Loucy (cell line): ENCODE data around the gene ERH.
"Not testable (repeated sequence)": the region's sequence is repeated elsewhere in the genome, so short reads cannot be mapped to it uniquely, and the experiment has no call there.

Experiments used
- H2AFZ ChIP-seq: fragments of 200-600 bp; sonication (generic); 2 replicates; pipeline ENCODE4 v1.6.0; 2016; ENCODE audit warnings: antibody characterized with exemption, mild to moderate bottlenecking, low read length, moderate library complexity
- H3F3A ChIP-seq: fragments of 200-600 bp; 2 replicates; pipeline ENCODE4 v1.6.0; 2016; ENCODE audit warnings: antibody characterized with exemption, low read depth, mild to moderate bottlenecking
- H3K27me3 ChIP-seq: fragments of 200-600 bp; sonication (generic); 2 replicates; pipeline ENCODE4 v1.6.1; 2014; ENCODE audit warnings: low read length, mild to moderate bottlenecking; ENCODE audit not compliant: insufficient read depth, poor library complexity, severe bottlenecking
- H3K36me3 ChIP-seq: fragments of 200-600 bp; sonication (generic); 2 replicates; pipeline ENCODE4 v1.6.1; 2016; ENCODE audit warnings: low read length; ENCODE audit not compliant: insufficient read depth
- H3K4me1 ChIP-seq: fragments of 200-600 bp; sonication (generic); 2 replicates; pipeline ENCODE4 v1.5.1; 2014; ENCODE audit warnings: low read length, mild to moderate bottlenecking; ENCODE audit not compliant: insufficient read depth, poor library complexity, severe bottlenecking
- H3K4me2 ChIP-seq: fragments of 200-600 bp; sonication (generic); 2 replicates; pipeline ENCODE4 v1.6.0; 2014; ENCODE audit warnings: antibody characterized with exemption, low read length, low read depth, mild to moderate bottlenecking; ENCODE audit not compliant: poor library complexity, severe bottlenecking
- H3K4me3 ChIP-seq: fragments of 200-600 bp; sonication (generic); 2 replicates; pipeline ENCODE4 v1.5.1; 2014; ENCODE audit warnings: low read length, mild to moderate bottlenecking, mixed read lengths; ENCODE audit not compliant: poor library complexity, severe bottlenecking
- H3K79me2 ChIP-seq: fragments of 200-600 bp; sonication (generic); 2 replicates; pipeline ENCODE4 v1.6.1; 2014; ENCODE audit warnings: low read length; ENCODE audit not compliant: insufficient read depth
- H3K9ac ChIP-seq: fragments of 200-600 bp; sonication (generic); 2 replicates; pipeline ENCODE4 v1.6.0; 2014; ENCODE audit warnings: mild to moderate bottlenecking, low read depth, low read length, moderate library complexity; ENCODE audit not compliant: poor library complexity, severe bottlenecking
- H3K9me2 ChIP-seq: fragments of 200-600 bp; sonication (generic); replicated peaks from 2 replicates; pipeline ENCODE4 v1.6.1; 2016; ENCODE audit warnings: low read depth, low read length, mixed read lengths
- H3K9me3 ChIP-seq: fragments of 200-600 bp; sonication (generic); 2 replicates; pipeline ENCODE4 v1.6.1; 2014; ENCODE audit warnings: mild to moderate bottlenecking, antibody characterized with exemption, low read length, low read depth; ENCODE audit not compliant: insufficient read depth
- H4K20me1 ChIP-seq: fragments of 200-600 bp; sonication (generic); 2 replicates; pipeline ENCODE4 v1.6.0; 2014; ENCODE audit warnings: antibody characterized with exemption, low read length, mild to moderate bottlenecking; ENCODE audit not compliant: insufficient read depth, poor library complexity, severe bottlenecking
- EZH2phosphoT487 ChIP-seq: fragments of 200-600 bp; IDR thresholded peaks from 2 replicates; pipeline ENCODE4 v1.6.1; 2018; ENCODE audit warnings: antibody characterized with exemption, mild to moderate bottlenecking, moderate library complexity, borderline replicate concordance
- TF ChIP-seq, protein P1 (sequence below): fragments of 200-600 bp; sonication (generic); conservative IDR thresholded peaks from 2 replicates; pipeline ENCODE4 v1.5.1; 2014; ENCODE audit warnings: mild to moderate bottlenecking, antibody characterized with exemption, low read length

ERH gene

DNA sequence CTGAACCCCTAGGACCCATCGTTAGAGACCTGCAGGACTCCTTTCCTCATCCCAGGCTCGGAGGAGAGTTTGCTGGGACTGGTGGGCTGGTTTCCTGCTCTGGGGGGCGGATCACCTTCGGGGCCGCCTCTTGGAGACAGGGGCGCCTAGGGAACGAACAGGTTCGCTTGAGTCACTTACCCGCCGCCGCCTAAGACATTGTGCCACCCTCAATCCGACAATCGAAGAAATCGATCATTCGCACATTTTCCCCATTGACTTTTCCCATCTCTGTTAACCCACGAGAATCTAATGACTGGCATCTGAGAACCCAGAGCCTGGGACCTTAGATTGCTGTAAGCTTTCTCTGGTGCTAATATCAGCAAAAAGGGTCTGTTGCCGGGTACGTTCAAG is 715 bp upstream of the ERH start:
- Histone ChIP-seq H3K36me3 (peaks cover 23% of the 10 kb centered on the region; the same call in 1 of the 2 replicates), H3K9me2 (no peaks in the 10 kb centered on the region), H2AFZ (peak overlapping the region; percentile 95), H3K4me1 (peaks cover 72% of the 10 kb centered on the region), H3K9me3 (no peaks in the 10 kb centered on the region), H3K9ac (peak overlapping the region; percentile 95), H3K79me2 (peaks cover 93% of the 10 kb centered on the region), H3F3A (no peaks in the 10 kb centered on the region), H3K27me3 (no peaks in the 10 kb centered on the region), H4K20me1 (peaks cover 76% of the 10 kb centered on the region), H3K4me2 (peak overlapping the region; percentile 94), H3K4me3 (peak overlapping the region; percentile 90)
- TF ChIP-seq EZH2phosphoT487: no peak
- TF ChIP-seq, protein P1, sequence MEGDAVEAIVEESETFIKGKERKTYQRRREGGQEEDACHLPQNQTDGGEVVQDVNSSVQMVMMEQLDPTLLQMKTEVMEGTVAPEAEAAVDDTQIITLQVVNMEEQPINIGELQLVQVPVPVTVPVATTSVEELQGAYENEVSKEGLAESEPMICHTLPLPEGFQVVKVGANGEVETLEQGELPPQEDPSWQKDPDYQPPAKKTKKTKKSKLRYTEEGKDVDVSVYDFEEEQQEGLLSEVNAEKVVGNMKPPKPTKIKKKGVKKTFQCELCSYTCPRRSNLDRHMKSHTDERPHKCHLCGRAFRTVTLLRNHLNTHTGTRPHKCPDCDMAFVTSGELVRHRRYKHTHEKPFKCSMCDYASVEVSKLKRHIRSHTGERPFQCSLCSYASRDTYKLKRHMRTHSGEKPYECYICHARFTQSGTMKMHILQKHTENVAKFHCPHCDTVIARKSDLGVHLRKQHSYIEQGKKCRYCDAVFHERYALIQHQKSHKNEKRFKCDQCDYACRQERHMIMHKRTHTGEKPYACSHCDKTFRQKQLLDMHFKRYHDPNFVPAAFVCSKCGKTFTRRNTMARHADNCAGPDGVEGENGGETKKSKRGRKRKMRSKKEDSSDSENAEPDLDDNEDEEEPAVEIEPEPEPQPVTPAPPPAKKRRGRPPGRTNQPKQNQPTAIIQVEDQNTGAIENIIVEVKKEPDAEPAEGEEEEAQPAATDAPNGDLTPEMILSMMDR: no peak

DNA sequence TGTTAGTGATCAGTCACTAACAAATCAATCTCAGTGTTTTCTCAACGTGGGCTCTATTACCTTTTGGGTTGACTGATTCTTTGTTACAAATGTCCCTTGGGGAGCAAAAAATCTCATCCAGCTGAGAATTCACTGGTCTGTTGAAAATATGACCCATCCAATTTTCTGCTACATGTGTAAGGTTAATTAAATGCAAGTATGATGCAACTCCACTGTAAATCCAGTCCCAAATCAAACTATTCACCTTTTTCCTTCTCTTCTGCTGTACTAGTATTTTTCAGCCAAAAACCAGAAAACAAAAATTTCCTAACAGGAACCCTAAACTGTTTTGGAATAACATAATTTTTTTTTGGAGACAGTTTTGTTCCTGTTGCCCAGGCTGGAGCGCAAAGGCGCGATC is 2.2 kb downstream of the ERH start:
- Histone ChIP-seq H3K9me3 (no peaks in the 10 kb centered on the region), H3K4me3 (peak overlapping the region; percentile 90), H3K36me3 (peaks cover 44% of the 10 kb centered on the region), H3K4me1 (peaks cover 75% of the 10 kb centered on the region), H3K9me2 (no peaks in the 10 kb centered on the region), H2AFZ (no peak overlapping the region), H4K20me1 (peaks cover 87% of the 10 kb centered on the region), H3K4me2 (peak overlapping the region; percentile 93), H3K79me2 (peaks cover 96% of the 10 kb centered on the region), H3F3A (no peaks in the 10 kb centered on the region), H3K9ac (peak overlapping the region; percentile 95), H3K27me3 (no peaks in the 10 kb centered on the region)
- no peak for TF ChIP-seq EZH2phosphoT487
- TF ChIP-seq, protein P1: no peak

DNA sequence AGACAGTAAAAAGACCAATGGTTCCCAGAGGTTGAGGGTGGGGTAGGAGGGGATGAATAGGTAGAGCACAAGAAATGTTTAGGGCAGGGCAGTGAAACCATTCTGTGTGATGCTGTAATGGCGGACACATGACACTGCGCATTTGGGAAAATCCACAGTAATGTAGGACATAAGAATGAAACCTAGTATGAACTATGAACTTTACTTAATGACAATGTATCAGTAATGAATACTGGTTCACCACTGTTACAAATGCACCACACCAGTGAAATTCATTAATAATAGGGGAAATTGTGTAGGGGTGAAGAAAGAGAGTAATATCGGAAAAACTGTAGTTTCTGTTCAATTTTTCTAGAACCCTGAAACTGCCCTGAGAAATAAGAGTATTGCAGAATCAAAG is 5.6 kb downstream of the ERH start:
- Histone ChIP-seq H3K36me3 (peaks cover 69% of the 10 kb centered on the region), H3K4me2 (peak overlapping the region; percentile 93)

DNA sequence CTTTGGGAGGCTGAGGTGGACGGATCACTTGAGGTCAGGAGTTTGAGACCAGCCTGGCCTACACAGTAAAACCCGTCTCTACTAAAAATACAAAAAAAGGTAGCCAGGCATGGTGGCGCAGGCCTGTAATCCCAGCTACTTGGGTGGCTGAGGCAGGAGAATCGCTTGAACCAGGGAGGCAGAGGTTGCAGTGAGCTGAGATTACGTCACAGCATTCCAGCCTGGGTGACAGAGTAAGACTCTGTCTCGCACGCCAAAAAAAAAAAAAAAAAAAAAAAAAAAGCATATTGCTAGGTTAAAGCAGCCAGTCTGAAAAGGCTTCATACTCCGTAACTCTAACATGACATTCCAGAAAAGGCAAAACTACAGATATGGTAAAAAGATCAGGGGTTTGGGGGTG is 6.7 kb downstream of the ERH start:
- H3K9ac ChIP-seq, H3K9me3 ChIP-seq, H3K9me2 ChIP-seq, H2AFZ ChIP-seq, H3K27me3 ChIP-seq, H3F3A ChIP-seq: not testable (repeated sequence)
- Histone ChIP-seq H4K20me1 (peaks cover 89% of the 10 kb centered on the region), H3K4me2 (peak overlapping the region; percentile 93), H3K79me2 (peaks cover 99% of the 10 kb centered on the region), H3K36me3 (peaks cover 80% of the 10 kb centered on the region), H3K4me1 (peaks cover 59% of the 10 kb centered on the region), H3K4me3 (peak overlapping the region; percentile 90)

More for the DNA sequence above, 5.6 kb downstream of the ERH start:
- Histone ChIP-seq H3K4me3 (peak overlapping the region; percentile 90), H3K9me2 (no peaks in the 10 kb centered on the region), H3K79me2 (peaks cover 99% of the 10 kb centered on the region), H3K4me1 (peaks cover 68% of the 10 kb centered on the region), H3K9ac (peak overlapping the region; percentile 23), H3K9me3 (no peaks in the 10 kb centered on the region), H4K20me1 (peaks cover 90% of the 10 kb centered on the region), H3K27me3 (no peaks in the 10 kb centered on the region), H3F3A (no peaks in the 10 kb centered on the region), H2AFZ (no peak overlapping the region)
- TF ChIP-seq, protein P1: no peak
- no peak for TF ChIP-seq EZH2phosphoT487
